ENCODE measurements around the gene IGLL5. TPM values are rescaled to one million over a fixed set of nuclear protein-coding genes. Genes with fewer than 3 reads are reported as not detected.

The IGLL5 gene
- total and polyA plus RNA-seq, 8 donors, result 2.0 to 53.1 (median 19.8) TPM; not detected in 2

DNA sequence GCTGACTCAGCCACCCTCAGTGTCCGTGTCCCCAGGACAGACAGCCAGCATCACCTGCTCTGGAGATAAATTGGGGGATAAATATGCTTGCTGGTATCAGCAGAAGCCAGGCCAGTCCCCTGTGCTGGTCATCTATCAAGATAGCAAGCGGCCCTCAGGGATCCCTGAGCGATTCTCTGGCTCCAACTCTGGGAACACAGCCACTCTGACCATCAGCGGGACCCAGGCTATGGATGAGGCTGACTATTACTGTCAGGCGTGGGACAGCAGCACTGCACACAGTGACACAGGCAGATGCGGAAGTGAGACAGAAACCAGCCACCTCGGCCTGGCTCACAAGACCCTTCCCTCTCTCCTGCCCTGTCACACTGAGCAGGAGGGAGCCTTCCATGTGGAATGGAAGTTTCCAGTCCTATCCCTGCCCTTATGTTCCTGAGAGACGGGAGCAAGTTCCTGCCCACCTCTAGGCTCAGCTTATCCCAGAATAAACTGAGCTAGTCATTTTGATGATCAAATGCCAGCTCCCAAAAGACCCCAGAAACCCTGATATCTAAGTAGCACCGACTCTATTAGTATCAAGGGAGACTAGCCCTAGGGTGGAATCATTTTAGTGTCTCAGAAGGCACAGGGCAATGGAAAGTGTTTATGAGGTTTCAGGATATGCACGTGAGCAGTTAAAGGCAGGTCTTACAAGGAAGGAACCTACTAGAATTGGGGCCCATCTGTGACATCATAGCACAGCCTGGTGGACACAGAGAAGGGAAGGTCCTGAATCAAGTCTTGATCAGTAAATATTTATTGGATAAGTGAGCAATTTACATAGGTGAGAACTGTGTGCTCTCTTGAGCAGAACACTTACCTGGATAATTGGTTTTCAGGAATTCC, 6.3 kb upstream of the IGLL5 start:
- Histone ChIP-seq H3K4me3 (no peak overlapping the region), H3K27me3 (peaks cover 0 to 43% (median 0%) of the 10 kb centered on the region in 3 donors), H3K36me3 (no peaks in the 10 kb centered on the region), H3K4me1 (no peaks in the 10 kb centered on the region), H3K9me3 (no peaks in the 10 kb centered on the region), H3K27ac (no peak overlapping the region)
- intact Hi-C loops (cut with DNase I; ENCODE audit: low total_unique reads), result no loop called here
- peak in 1 of 2 donors; percentile 24 for DNase-seq
- TF ChIP-seq, protein P1, sequence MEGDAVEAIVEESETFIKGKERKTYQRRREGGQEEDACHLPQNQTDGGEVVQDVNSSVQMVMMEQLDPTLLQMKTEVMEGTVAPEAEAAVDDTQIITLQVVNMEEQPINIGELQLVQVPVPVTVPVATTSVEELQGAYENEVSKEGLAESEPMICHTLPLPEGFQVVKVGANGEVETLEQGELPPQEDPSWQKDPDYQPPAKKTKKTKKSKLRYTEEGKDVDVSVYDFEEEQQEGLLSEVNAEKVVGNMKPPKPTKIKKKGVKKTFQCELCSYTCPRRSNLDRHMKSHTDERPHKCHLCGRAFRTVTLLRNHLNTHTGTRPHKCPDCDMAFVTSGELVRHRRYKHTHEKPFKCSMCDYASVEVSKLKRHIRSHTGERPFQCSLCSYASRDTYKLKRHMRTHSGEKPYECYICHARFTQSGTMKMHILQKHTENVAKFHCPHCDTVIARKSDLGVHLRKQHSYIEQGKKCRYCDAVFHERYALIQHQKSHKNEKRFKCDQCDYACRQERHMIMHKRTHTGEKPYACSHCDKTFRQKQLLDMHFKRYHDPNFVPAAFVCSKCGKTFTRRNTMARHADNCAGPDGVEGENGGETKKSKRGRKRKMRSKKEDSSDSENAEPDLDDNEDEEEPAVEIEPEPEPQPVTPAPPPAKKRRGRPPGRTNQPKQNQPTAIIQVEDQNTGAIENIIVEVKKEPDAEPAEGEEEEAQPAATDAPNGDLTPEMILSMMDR (IDR thresholded peaks at IDR 0.05), result no peak
- TF ChIP-seq EP300 (IDR thresholded peaks at IDR 0.05), result no peak
- no peak for TF ChIP-seq POLR2A (IDR thresholded peaks at IDR 0.05)
- no peak for TF ChIP-seq POLR2AphosphoS5 (IDR thresholded peaks at IDR 0.05)
- 62 to 66% (median 65%) methylated on average over 9 to 10 of the region's 10 CpGs for WGBS, 5 donors

DNA sequence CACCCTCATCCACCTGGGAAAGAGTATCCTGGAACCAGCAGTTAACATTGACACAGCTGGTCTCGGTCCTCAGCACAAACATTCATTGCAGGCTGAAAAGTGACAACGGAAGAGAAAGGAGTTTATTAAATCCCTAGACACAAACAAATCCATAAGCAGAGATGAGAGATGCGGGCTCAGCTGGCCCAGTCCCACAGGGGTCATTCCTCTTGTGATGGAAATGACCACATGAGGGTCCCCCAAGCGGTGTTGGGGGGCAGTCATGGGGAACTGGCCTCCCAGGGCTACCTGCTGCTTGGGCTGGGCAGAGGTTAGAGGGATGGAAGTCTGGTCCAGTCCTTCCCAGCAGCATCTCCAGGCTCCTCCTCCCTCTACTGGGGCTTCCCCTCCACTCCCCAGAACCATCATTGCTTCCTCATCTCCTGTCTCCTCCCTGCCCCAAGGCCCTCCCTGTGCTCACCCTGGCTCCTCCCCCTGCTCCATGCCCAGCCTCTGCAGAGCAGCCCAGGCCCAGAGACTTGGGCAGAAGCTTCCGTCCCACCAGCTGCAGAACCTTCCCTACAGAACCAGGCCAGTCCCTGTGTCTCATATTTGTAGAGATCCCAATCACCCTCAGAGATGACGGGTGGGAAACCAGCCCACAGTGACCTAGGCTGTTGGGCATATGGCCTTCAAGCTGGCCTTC, 5.4 kb upstream of the IGLL5 start:
- H3K27me3 ChIP-seq, result peaks cover 0 to 43% (median 0%) of the 10 kb centered on the region in 3 donors
- H3K27ac ChIP-seq, result no peak overlapping the region
- H3K9me3 ChIP-seq, result no peaks in the 10 kb centered on the region
- H3K36me3 ChIP-seq, result no peaks in the 10 kb centered on the region
- no peak for TF ChIP-seq POLR2AphosphoS5 (IDR thresholded peaks at IDR 0.05)
- no peak for TF ChIP-seq POLR2A (IDR thresholded peaks at IDR 0.05)
- TF ChIP-seq, protein P1 (IDR thresholded peaks at IDR 0.05), result no peak
- no peak for TF ChIP-seq EP300 (IDR thresholded peaks at IDR 0.05)
- no peak for DNase-seq
- 48 to 76% (median 67%) methylated on average over 6 of the region's 6 CpGs for WGBS, 5 donors
- no peaks in the 10 kb centered on the region for H3K4me1 ChIP-seq
- no peak overlapping the region for H3K4me3 ChIP-seq
- intact Hi-C loops (cut with DNase I; ENCODE audit: low total_unique reads), result no loop called here

- TF ChIP-seq EP300 (IDR thresholded peaks at IDR 0.05) (no peak), POLR2A (IDR thresholded peaks at IDR 0.05) (no peak), POLR2AphosphoS5 (IDR thresholded peaks at IDR 0.05) (no peak)
- TF ChIP-seq, protein P1 (IDR thresholded peaks at IDR 0.05), result no peak
- 79 to 95% (median 86%) methylated on average over 10 to 11 of the region's 11 CpGs for WGBS, 5 donors
- intact Hi-C loops (cut with DNase I; ENCODE audit: low total_unique reads), result no loop called here
- peaks cover 0 to 45% (median 6%) of the 10 kb centered on the region in 3 donors for H3K27me3 ChIP-seq
- DNase-seq, result no peak
- H3K27ac ChIP-seq, result no peak overlapping the region
- H3K4me3 ChIP-seq, result no peak overlapping the region
- H3K4me1 ChIP-seq, result no peaks in the 10 kb centered on the region
- no peaks in the 10 kb centered on the region for H3K36me3 ChIP-seq
- H3K9me3 ChIP-seq, result no peaks in the 10 kb centered on the region
These were observed 4.4 kb upstream of the IGLL5 start for GRCh38 chr22:22883090-22883727.

Measured in stomach (tissue), 9 donors.